Fibroblast of lung (primary cell): ENCODE data around the gene KCTD14.

Experiments
- EZH2 ChIP-seq: IDR thresholded peaks from 2 replicates; pipeline ENCODE4 v1.5.1; 2012; ENCODE audit warnings: low read length, control low read depth, mild to moderate bottlenecking; ENCODE audit errors: missing control alignments
- TF ChIP-seq, protein P1 (sequence below), 2 donors: IDR thresholded peaks in 1 of 2; conservative IDR thresholded peaks in 1 of 2; 1 replicate in 1 of 2; 2 replicates in 1 of 2; pipeline ENCODE4 v1.5.1; 2011 to 2012; ENCODE audit warnings: low read length in 2 of 2, control low read depth in 1 of 2, inconsistent platforms in 1 of 2, low read depth in 1 of 2, mild to moderate bottlenecking in 1 of 2

DNA sequence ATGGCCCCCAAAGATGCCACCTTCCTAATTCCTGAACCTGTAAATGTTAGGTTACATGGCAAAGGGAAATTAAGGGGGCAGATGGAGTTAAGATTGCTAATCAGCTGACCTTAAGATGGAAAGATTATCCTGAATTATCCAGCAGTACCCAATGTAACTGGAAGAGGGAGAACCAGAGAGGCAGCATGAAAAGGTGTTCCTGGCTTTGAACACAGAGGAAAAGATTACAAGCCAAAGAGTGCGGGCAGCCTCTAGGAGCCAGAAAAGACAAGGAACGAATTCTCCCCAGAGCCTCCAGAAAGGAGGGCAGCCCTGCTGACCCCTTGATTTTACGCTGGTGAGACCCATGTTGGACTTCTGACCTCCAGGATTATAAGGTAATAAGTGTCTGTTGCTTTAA, 25.5 kb upstream of the KCTD14 start:
- TF ChIP-seq, protein P1, sequence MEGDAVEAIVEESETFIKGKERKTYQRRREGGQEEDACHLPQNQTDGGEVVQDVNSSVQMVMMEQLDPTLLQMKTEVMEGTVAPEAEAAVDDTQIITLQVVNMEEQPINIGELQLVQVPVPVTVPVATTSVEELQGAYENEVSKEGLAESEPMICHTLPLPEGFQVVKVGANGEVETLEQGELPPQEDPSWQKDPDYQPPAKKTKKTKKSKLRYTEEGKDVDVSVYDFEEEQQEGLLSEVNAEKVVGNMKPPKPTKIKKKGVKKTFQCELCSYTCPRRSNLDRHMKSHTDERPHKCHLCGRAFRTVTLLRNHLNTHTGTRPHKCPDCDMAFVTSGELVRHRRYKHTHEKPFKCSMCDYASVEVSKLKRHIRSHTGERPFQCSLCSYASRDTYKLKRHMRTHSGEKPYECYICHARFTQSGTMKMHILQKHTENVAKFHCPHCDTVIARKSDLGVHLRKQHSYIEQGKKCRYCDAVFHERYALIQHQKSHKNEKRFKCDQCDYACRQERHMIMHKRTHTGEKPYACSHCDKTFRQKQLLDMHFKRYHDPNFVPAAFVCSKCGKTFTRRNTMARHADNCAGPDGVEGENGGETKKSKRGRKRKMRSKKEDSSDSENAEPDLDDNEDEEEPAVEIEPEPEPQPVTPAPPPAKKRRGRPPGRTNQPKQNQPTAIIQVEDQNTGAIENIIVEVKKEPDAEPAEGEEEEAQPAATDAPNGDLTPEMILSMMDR (conservative IDR thresholded peaks at IDR 0.05 in 1 of 2, IDR thresholded peaks at IDR 0.05 in 1 of 2; ENCODE audit: low read depth in 1 of 2, low read length in 2 of 2) = no peak
- TF ChIP-seq EZH2 = no peak
